HG02588 (cell line): ENCODE measurements around the gene CTTN.
"Not testable (repeated sequence)": the region's sequence is repeated elsewhere in the genome, so short reads cannot be mapped to it uniquely, and the experiment has no call there.

Experiments
- ATAC-seq: cut with Tn5 transposase; IDR thresholded peaks from one replicate; pipeline ENCODE4 v1.9.1; 2021; ENCODE audit warnings: mild to moderate bottlenecking, moderate library complexity; ENCODE audit not compliant: unreplicated experiment

CTTN gene

DNA sequence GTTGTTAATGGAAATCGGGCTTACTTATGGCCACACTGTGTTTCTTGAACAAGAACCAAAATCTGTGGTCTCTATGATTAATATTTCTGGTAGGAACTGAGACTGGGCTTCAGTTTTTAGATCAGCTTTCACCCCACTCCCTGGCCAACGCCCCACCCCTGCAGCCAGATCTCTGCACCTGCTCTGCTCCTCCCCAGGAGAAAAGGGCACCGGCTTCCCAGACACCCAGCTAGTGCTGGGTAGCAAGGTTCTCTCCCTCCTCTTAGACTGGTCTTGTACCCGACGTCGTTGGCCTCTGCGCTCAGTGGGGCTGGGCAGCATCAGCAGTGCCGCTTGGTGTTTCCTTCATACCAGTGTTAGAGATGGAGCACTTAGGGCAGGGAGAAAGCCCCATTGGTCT lies 17.0 kb upstream of the CTTN start:
- no peak for ATAC-seq

DNA sequence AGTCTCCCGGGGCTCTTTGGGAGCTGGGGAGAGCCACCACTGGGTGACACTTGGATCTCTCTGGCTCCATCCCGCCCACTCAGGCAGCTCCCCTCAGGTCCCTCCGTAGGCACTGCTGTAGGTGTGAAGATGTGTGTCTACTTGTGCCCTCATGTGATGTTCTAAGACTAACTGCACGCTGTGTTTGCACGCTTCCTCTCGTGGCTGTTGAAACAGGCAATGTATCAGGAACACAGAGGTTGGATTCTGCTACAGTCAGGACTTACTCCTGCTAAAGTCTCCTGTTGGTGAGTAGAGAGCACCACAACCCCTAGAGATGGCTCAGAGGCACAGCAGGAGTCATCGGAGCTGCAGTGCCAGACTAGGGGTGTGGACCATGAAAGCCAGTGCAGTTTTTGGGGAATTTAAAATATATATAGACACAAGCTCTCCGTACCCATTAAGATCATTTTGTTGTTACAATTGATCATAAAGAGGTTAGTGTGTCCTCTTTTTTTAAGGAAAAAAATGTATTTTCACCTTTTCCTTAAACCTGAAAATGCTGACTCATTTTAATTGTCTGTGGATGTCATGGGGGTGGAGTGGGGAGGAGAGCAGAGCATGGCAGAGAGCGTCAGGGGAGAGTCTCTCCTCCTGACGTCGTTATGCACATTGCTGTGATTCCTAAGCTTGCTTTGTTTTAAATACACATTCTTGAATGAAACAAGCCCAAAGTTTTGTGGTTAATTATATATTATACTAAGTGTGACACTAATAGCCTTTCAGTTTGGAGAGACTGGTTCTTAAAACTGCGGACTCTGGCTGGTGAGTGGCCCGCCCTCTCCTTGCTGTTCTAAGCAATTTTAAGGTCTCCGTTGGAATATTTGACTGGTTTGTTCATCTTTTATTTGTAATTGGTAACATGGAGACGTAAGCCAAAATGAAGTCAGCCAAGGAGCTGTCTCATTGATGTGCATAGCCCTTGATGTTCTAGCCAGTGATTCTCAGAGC lies 16.2 kb upstream of the CTTN start:
- ATAC-seq = no peak

GRCh38 chr11:70383664-70384565 lies 14.4 kb upstream of the CTTN start:
- ATAC-seq = no peak

DNA sequence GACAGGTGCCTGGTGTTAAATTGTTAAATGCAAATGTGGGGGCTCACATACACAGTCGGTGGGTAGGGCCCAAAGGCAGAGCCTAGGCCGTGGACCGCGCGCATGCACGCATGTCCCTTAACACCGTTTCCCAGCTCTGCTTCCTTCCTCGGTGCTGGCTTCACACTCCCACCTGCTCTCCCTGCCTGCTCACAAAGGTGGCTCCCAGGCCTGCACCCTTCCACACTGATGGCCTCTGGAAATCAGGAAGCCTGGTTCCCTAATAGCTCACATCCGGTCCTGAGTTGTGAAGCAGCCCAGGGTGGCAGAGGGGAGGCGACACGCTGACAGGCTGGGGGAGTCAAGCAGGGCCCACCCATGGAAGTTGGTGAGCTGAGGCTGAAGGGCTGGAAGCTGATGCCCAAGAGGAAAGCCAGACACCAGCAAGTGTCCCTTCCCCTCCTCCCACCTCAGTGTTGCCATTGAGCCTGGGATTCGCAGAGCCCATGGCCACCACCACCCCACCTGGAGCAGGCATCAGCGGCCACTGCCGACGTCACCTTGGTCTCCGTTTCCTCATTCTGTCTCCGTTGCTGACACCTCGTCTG lies 13.7 kb upstream of the CTTN start:
- no peak for ATAC-seq

DNA sequence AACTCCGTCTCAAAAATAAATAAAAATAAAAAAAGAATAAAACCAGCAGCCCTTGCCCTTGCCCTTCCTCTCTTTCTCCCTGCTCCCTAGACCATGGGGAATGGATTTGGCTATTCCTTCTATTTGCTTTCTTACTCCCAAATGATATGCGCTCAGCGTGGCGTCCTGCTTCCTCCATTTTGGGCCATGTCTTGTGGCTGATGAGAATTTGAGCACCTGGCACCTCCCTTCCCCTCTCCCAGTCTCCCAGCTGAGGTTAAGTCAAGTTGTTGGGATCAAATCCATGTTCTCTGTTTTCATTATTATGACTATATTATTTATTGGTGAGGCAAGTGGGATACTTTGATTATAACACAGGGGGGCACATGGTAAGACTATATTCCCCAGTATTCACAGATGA lies 10.8 kb upstream of the CTTN start:
- ATAC-seq = no peak

- no peak for ATAC-seq
Observed at GRCh38 chr11:70389201-70389600, 9.1 kb upstream of the CTTN start.

DNA sequence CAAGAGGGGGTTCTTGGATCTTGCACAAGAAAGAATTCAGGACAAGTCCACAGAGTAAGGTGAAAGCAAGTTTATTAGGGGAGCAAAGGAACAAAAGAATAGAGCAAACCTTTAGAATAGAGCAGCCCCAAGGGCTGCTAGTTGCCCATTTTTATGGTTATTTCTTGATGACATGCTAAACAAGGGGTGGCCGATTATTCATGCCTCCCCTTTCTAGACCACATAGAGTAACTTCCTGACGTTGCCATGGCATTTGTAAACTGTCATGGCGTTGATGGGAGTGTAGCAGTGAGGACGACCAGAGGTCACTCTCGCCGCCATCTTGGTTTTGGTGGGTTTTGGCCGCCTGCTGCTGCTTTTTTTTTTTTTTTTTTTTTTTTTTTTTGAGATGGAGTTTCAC lies 7.4 kb upstream of the CTTN start:
- not testable (repeated sequence) for ATAC-seq

GRCh38 chr11:70394211-70394950 lies 3.9 kb upstream of the CTTN start:
- ATAC-seq = no peak

- ATAC-seq = no peak
Observed at GRCh38 chr11:70397336-70397982, 870 bp upstream of the CTTN start.

DNA sequence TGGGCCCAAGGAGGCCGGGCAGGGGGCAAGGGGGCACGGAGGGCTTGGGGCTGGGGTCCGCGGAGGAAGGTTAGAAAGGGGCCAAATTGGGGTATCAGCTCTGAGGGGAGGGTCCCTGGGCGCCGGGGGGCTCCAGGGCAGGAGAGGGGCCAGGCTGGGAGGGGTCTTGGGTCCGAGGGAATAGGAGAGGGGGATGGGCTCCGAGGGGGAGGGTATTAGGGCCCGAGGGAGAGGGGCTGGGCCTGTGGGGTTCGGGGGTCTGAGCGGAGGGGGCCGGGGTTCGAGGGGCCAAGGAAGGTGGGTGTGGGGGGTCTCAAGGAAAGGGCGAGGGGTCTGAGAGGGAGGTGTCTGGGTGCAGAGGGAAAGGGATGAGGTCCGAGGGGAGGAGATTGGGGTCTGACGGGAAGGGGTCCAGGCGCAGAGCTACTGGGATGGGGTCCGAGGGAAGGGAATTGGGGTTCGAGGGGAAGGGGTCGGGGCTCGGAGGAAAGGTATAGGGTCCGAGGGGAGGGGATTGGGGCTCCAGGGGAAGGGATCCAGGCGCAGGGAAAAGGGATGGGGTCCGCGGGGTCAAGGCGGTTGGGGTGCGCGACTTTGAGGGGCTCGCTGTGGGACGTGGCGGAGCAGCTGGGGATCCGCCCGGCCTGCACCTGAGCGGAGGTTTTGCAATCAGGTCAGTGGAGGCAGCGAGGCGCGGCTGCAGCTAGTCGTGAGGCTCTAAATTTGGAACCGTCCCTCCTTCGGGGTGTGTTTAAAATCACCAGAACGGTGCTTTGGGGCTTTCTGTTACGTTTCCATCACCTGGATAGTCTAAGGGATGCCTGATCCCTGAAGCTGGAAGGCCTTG lies 728 bp downstream of the CTTN start:
- no peak for ATAC-seq

DNA sequence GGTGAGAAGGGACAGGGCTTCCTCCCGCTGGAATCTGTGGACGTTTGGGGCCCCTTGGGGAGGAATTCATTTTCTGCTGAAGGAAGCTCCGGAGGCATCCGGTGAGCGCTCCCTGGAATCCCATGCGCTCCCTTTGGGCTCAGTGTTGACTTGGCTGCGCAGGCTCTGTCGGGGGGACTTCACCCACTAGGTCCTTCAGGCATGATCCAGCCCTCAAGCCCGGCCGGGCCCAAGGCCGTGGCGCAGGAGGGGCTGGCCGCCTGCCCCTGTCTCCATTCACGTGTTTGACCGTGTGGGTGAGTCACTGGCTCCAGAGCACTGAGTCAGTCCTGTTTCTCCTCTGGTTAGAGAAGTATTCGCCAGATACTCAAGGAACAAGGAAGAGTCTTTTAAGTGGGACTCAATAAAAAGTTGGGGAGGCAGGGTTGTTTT lies 1.4 kb downstream of the CTTN start:
- no peak for ATAC-seq

- no peak for ATAC-seq
Observed at GRCh38 chr11:70400643-70401042, 2.3 kb downstream of the CTTN start.

DNA sequence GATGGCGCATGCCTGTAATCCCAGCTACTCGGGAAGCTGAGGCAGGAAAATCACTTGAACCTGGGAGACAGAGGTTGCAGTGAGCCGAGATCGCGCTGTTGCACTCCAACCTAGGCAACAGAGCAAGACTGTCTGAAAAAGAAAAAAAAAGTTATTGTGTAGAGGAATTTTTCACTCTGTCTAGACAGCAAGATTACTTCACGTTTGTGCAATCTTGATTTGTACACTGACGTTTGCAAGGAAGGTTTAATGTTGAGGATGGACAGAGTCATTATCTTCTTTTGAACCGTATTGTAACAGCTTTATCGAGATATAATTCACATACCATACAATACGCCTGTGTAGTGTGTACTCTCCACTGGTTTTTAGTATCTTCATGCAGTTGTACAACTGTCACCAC lies 3.7 kb downstream of the CTTN start:
- ATAC-seq = no peak

DNA sequence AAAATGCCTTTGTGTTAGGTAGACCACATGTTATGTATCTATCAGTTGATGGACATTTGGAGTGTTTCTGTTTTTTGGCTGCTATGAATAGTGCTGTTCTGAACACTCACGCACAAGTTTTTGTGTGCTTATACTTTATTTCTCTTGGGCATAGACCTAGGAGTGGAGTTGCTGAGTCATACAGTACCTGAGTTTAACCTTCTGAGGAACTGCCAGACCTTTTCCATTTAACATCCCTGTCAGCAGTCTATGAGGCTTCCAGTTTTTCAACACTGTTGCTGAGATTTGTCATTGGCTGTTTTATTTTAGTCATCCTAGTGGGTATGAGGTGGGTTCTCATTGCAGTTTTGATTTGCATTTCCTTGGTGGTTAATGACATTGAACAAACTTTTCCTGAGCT lies 4.4 kb downstream of the CTTN start:
- no peak for ATAC-seq

GRCh38 chr11:70404244-70404643 lies 5.9 kb downstream of the CTTN start:
- ATAC-seq = no peak

DNA sequence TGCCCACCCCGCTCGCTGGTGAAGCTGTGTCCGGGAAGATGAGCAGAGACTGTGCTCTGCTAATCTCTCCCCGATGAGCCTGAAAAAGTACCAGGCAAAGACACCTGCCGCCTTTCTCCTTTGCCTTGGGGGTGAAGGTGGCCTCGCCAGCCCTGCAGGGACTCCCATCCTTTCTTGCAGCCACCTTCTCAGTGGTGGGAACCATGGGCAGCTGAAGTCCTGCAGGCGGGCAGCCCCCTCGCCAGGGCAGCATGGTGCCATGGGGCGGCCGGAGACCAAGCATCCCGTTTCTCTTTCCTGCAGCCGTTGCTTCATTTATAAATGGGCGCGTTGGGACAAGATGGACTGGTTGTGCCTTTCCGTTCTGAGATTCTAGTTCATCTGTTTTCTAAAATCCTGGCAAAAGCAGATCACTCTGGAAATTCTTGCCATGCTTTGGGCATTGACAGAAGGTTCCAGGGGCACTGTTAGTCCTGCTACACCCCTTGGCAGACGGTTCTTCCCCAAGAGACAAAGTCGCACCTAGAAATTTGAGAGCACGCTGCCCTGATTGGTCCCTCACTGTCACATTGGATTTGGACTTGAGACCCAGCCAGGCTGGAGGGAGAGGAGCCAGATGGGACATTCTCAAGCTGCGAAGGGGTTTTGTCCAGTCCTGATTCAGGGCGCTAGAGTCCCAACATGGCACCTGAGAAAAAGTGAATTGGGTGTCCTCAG lies 7.5 kb downstream of the CTTN start:
- no peak for ATAC-seq

DNA sequence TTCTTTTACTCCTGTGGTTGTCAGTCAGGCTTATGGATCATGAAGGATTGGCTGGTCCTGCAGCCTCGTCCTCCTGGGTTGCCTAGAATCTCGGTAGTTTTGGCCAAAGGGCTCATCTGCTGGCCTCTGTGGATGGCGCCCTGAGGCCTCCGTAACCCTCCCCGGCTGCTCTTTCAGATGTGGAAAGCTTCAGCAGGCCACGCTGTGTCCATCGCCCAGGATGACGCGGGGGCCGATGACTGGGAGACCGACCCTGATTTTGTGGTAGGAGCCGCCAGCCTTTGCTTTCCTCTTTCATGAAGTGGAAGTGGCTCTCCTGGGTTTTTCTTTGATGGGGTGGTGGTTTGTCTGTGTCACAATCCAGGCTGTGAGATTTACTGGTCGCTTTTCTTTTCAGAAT lies 8.8 kb downstream of the CTTN start:
- ATAC-seq = no peak

- no peak for ATAC-seq
Observed at GRCh38 chr11:70407814-70408213, 9.5 kb downstream of the CTTN start.

DNA sequence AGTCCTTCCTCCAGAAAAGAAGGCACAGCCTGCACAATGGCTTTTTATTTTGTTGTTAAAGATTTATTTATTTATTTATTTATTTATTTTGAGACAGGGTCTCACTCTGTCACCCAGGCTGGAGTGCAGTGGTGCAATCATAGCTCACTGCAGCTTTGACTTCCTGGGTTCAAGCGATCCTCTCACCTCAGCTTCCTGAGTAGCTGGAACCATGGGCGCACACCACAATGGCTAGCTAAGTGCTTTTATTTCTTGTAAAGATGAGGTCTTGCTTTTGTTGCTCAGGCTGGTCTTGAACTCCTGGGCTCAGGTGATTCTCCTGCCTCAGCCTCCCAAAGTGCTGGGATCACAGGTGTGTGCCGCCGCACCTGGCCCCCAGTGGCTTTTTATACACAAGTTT lies 10.0 kb downstream of the CTTN start:
- not testable (repeated sequence) for ATAC-seq
